HUES64 (cell line): ENCODE data around the gene LARP4.
"Not testable (repeated sequence)": the region's sequence is repeated elsewhere in the genome, so short reads cannot be mapped to it uniquely, and the experiment has no call there.

Experiments
- H3K27ac ChIP-seq: 2 replicates; pipeline ENCODE4 v1.7.0; 2013; ENCODE audit warnings: low read depth, low read length, inconsistent platforms
- H3K27me3 ChIP-seq: 2 replicates; pipeline ENCODE4 v1.6.1; 2013; ENCODE audit warnings: mild to moderate bottlenecking, low read length; ENCODE audit not compliant: insufficient read depth
- H3K36me3 ChIP-seq: 2 replicates; pipeline ENCODE4 v1.6.1; 2013; ENCODE audit warnings: mild to moderate bottlenecking, low read length; ENCODE audit not compliant: insufficient read depth
- H3K4me1 ChIP-seq: 2 replicates; pipeline ENCODE4 v1.6.1; 2013; ENCODE audit warnings: mild to moderate bottlenecking, low read length, moderate library complexity; ENCODE audit not compliant: insufficient read depth
- H3K4me3 ChIP-seq: 2 replicates; pipeline ENCODE4 v1.5.1; 2013; ENCODE audit warnings: mild to moderate bottlenecking, low read length, moderate library complexity
- H3K9ac ChIP-seq: 2 replicates; pipeline ENCODE4 v1.6.1; 2013; ENCODE audit warnings: mild to moderate bottlenecking, low read depth, low read length
- H3K9me3 ChIP-seq: 2 replicates; pipeline ENCODE4 v1.6.1; 2013; ENCODE audit warnings: low read depth, low read length; ENCODE audit not compliant: insufficient read depth
- WGBS: fragments of 150-250, 120-280 bp; methylation state at CpG from one replicate; pipeline ENCODE4 v1.1.7; 2013; ENCODE audit warnings: missing lambda C conversion rate; 5-methylcytosine and 5-hydroxymethylcytosine counted together

Gene LARP4

DNA sequence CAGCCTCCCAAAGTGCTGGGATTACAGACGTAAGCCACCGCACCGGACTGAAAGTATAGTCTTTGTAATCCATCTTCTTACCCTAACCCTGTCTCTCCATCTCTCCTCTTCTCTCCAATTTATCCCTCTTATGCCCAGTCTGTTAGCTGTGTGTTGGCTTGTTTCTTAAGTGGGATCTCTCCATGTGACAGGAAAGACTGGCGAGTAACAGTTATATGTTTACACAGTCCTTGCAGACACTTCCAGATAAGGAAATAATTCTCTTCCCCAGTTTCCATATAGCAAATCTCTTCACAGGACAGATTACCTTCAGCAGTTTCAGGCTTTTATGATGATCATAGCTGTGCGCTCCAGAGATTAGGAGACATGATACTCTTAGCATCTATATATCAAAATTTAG lies 88.1 kb downstream of the LARP4 start:
- Histone ChIP-seq H3K4me3 (no peak overlapping the region), H3K4me1 (no peaks in the 10 kb centered on the region), H3K9me3 (peaks cover 24% of the 10 kb centered on the region), H3K27ac (no peak overlapping the region), H3K9ac (no peak overlapping the region), H3K36me3 (no peaks in the 10 kb centered on the region), H3K27me3 (no peaks in the 10 kb centered on the region)
- WGBS: 96% methylated on average over 5 of the region's 5 CpGs

DNA sequence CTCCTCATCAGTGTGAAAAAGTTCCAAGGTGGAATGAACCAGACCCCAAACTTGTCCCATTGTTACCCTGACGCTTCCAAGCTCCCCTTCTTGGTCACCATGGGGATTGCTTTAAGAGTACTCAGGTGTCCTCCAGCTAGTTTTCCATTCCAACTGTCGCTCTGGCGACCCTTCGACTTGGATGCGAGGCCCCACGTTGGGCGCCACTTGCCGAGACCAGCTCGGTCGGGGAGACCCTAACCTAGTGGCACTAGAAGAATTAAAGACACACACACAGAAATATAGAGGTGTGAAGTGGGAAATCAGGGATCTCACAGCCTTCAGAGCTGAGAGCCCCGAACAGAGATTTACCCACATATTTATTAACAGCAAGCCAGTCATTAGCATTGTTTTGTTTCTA lies 97.4 kb downstream of the LARP4 start:
- H3K27ac ChIP-seq, H3K4me3 ChIP-seq, H3K27me3 ChIP-seq, H3K36me3 ChIP-seq, H3K9ac ChIP-seq, H3K4me1 ChIP-seq: not testable (repeated sequence)
- 96% methylated on average over 10 of the region's 11 CpGs for WGBS
- H3K9me3 ChIP-seq: peaks cover 21% of the 10 kb centered on the region

GRCh38 chr12:50504798-50505674 lies 104.4 kb downstream of the LARP4 start, which contains the start of gene DIP2B:
TSS of gene DIP2B (plus strand) at chr12:50504985. CDS start at chr12:50505141, 156 bp downstream.
- Histone ChIP-seq H3K27ac (peak within 1 kb of the TSS; percentile 84), H3K4me3 (peak within 1 kb of the TSS; percentile 92), H3K4me1 (peaks cover 15% of the 10 kb centered on the region; the same call in 1 of the 2 replicates), H3K27me3 (no peaks in the 10 kb centered on the region), H3K9me3 (no peaks in the 10 kb centered on the region), H3K36me3 (peaks cover 4% of the 10 kb centered on the region; the same call in 1 of the 2 replicates), H3K9ac (peak within 1 kb of the TSS; percentile 93)
- WGBS: under 1% methylated on average over 74 of the region's 77 CpGs

GRCh38 chr12:50505675-50506530 lies 105.2 kb downstream of the LARP4 start:
- Histone ChIP-seq H3K4me3 (peak overlapping the region; percentile 92), H3K27me3 (no peaks in the 10 kb centered on the region), H3K9me3 (no peaks in the 10 kb centered on the region), H3K27ac (peak overlapping the region; percentile 84; the same call in 1 of the 2 replicates), H3K9ac (peak overlapping the region; percentile 93), H3K4me1 (peaks cover 15% of the 10 kb centered on the region; the same call in 1 of the 2 replicates), H3K36me3 (peaks cover 4% of the 10 kb centered on the region; the same call in 1 of the 2 replicates)
- 4% methylated on average over 11 of the region's 11 CpGs for WGBS

- Histone ChIP-seq H3K4me1 (peaks cover 15% of the 10 kb centered on the region; the same call in 1 of the 2 replicates), H3K4me3 (no peak overlapping the region), H3K27ac (no peak overlapping the region), H3K9me3 (no peaks in the 10 kb centered on the region), H3K27me3 (no peaks in the 10 kb centered on the region), H3K9ac (no peak overlapping the region), H3K36me3 (peaks cover 4% of the 10 kb centered on the region; the same call in 1 of the 2 replicates)
- 63% methylated on average over 2 of the region's 2 CpGs for WGBS
Observed at GRCh38 chr12:50506753-50507473, 106.2 kb downstream of the LARP4 start.

- no peak overlapping the region for H3K27ac ChIP-seq
- no peaks in the 10 kb centered on the region for H3K9me3 ChIP-seq
- peaks cover 15% of the 10 kb centered on the region; the same call in 1 of the 2 replicates for H3K4me1 ChIP-seq
- no peaks in the 10 kb centered on the region for H3K27me3 ChIP-seq
- WGBS: 92% methylated on average over 10 of the region's 11 CpGs
- no peak overlapping the region for H3K9ac ChIP-seq
- no peak overlapping the region for H3K4me3 ChIP-seq
- H3K36me3 ChIP-seq: peaks cover 4% of the 10 kb centered on the region; the same call in 1 of the 2 replicates
Observed at GRCh38 chr12:50507474-50507838, 106.8 kb downstream of the LARP4 start.

- Histone ChIP-seq H3K9me3 (no peaks in the 10 kb centered on the region), H3K27me3 (no peaks in the 10 kb centered on the region), H3K4me1 (peaks cover 15% of the 10 kb centered on the region; the same call in 1 of the 2 replicates), H3K27ac (no peak overlapping the region), H3K9ac (no peak overlapping the region), H3K36me3 (peaks cover 4% of the 10 kb centered on the region; the same call in 1 of the 2 replicates), H3K4me3 (no peak overlapping the region)
- WGBS: 81% methylated on average over 1 of the region's 2 CpGs
Observed at GRCh38 chr12:50507930-50508329, 107.2 kb downstream of the LARP4 start.

DNA sequence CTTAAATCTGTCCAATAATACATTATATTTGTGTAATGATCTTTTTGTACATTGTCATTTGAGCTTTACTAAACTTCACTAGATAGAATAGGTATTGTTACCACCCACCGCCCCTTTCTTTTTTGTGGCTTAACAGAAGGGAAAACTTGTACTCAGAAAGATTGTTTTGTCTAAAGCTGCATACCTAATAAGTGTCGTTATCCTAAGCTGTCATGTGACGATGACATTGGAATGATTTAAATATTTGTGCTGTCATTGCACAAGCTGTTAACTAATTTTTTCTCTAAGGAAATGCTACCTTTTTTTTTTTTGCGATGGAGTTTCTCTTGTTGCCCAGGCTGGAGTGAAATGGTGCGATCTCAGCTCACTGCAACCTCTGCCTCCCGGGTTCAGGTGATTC lies 107.7 kb downstream of the LARP4 start:
- Histone ChIP-seq H3K9me3 (no peaks in the 10 kb centered on the region), H3K4me3 (no peak overlapping the region), H3K36me3 (peaks cover 4% of the 10 kb centered on the region; the same call in 1 of the 2 replicates), H3K27me3 (no peaks in the 10 kb centered on the region), H3K4me1 (peaks cover 15% of the 10 kb centered on the region; the same call in 1 of the 2 replicates), H3K9ac (no peak overlapping the region), H3K27ac (no peak overlapping the region)
- whole genome bisulfite sequencing: 95% methylated on average over 6 of the region's 6 CpGs

DNA sequence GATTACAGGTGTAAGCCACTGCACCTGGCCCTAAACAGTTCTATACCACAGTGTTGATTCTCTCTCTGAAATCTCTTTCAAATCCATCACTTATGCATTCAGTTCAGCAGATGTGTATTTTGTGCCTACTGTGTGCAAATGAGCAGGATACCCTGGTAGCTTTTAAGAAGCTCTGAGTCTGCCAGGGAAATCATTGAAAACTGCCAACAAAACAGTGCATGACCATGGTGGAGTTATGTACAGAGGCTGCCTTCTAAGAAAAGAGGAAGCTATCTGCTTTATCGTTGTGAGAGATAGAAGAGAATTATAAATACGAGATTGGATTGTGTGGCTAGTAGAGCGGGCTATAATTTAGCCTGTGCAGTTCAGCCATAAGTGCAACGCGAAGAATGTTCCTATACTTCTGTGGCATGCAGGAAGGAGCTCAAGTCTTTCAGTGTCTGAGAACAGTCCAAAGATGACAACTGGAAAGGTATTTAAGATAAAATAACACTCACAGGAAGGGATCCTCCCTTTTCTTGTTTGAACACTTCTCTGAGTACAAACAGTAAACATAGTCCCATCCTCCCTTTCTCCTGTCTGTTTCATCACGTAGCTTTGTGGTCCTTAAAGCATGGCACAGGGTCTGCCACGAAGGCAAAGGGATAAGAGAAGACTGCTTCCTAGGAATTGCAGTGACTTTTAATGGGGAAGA lies 108.4 kb downstream of the LARP4 start:
- peaks cover 15% of the 10 kb centered on the region; the same call in 1 of the 2 replicates for H3K4me1 ChIP-seq
- H3K27ac ChIP-seq: no peak overlapping the region
- no peaks in the 10 kb centered on the region for H3K27me3 ChIP-seq
- no peak overlapping the region for H3K9ac ChIP-seq
- no peak overlapping the region for H3K4me3 ChIP-seq
- WGBS: 92% methylated on average over 7 of the region's 7 CpGs
- peaks cover 4% of the 10 kb centered on the region; the same call in 1 of the 2 replicates for H3K36me3 ChIP-seq
- no peaks in the 10 kb centered on the region for H3K9me3 ChIP-seq
